Keratinocyte (primary cell): ENCODE measurements around the gene FOXRED2. TPM values are rescaled to one million over a fixed set of nuclear protein-coding genes. Genes with fewer than 3 reads are reported as not detected.

Source experiments
- DNase-seq: peaks from one replicate; pipeline ENCODE4 v3.0.0-alpha.2; 2011; ENCODE audit warnings: low read depth, missing footprints, low spot score
- FAIRE-seq: peaks from 2 replicates; lab custom pipeline; 2011; peaks lifted over from hg19 to GRCh38; lab: Jason Lieb, UNC
- H2AFZ ChIP-seq: 2 replicates; pipeline ENCODE4 v1.6.0; 2012; ENCODE audit warnings: low read length, control low read depth, inconsistent platforms; ENCODE audit not compliant: control insufficient read depth
- H3K27ac ChIP-seq: 2 replicates; pipeline ENCODE4 v1.5.1; 2011; ENCODE audit warnings: low read length; ENCODE audit not compliant: control insufficient read depth, insufficient read depth
- H3K27me3 ChIP-seq: 3 replicates; pipeline ENCODE4 v1.6.0; 2011; ENCODE audit warnings: low read length; ENCODE audit not compliant: control insufficient read depth, insufficient read depth; ENCODE audit errors: extremely low read depth
- H3K36me3 ChIP-seq, 2 experiments: 2 replicates in 1 of 2; 3 replicates in 1 of 2; pipeline ENCODE4 v1.5.1; 2011; ENCODE audit warnings: low read length in 2 of 2, mild to moderate bottlenecking in 1 of 2; ENCODE audit not compliant: control insufficient read depth in 2 of 2, insufficient read depth in 2 of 2; ENCODE audit errors: extremely low read depth in 1 of 2
- H3K4me1 ChIP-seq: 3 replicates; pipeline ENCODE4 v1.5.1; 2011; ENCODE audit warnings: low read length; ENCODE audit not compliant: control insufficient read depth, insufficient read depth; ENCODE audit errors: extremely low read depth
- H3K4me2 ChIP-seq: 3 replicates; pipeline ENCODE4 v1.6.0; 2011; ENCODE audit warnings: low read depth, low read length; ENCODE audit not compliant: control insufficient read depth, insufficient read depth; ENCODE audit errors: extremely low read depth
- H3K4me3 ChIP-seq, 3 experiments: fragments of 200-600 bp in 1 of 3; sonication (generic) in 1 of 3; 2 replicates in 2 of 3; 3 replicates in 1 of 3; pipeline ENCODE4 v1.5.1; 2011 to 2016; ENCODE audit warnings: low read length in 3 of 3, mild to moderate bottlenecking in 3 of 3, control low read depth in 2 of 3, inconsistent platforms in 1 of 3, low read depth in 1 of 3, mixed read lengths in 1 of 3, mixed run types in 1 of 3, moderate library complexity in 1 of 3; ENCODE audit not compliant: control insufficient read depth in 2 of 3, insufficient read depth in 2 of 3; ENCODE audit errors: extremely low read depth in 1 of 3
- H3K79me2 ChIP-seq: 2 replicates; pipeline ENCODE4 v1.6.0; 2012; ENCODE audit warnings: low read length; ENCODE audit not compliant: control insufficient read depth, insufficient read depth
- H3K9ac ChIP-seq: 3 replicates; pipeline ENCODE4 v1.6.0; 2011; ENCODE audit warnings: low read length; ENCODE audit not compliant: control insufficient read depth, insufficient read depth; ENCODE audit errors: extremely low read depth
- H3K9me1 ChIP-seq: 3 replicates; pipeline ENCODE4 v1.6.0; 2011; ENCODE audit warnings: low read length; ENCODE audit not compliant: control insufficient read depth, insufficient read depth; ENCODE audit errors: extremely low read depth
- H3K9me3 ChIP-seq: 2 replicates; pipeline ENCODE4 v1.5.1; 2012; ENCODE audit warnings: low read depth, low read length; ENCODE audit not compliant: control insufficient read depth
- H4K20me1 ChIP-seq: 3 replicates; pipeline ENCODE4 v1.6.0; 2011; ENCODE audit warnings: low read length; ENCODE audit not compliant: control insufficient read depth, insufficient read depth; ENCODE audit errors: extremely low read depth
- EZH2 ChIP-seq: IDR thresholded peaks from one replicate; pipeline ENCODE4 v1.6.1; 2012; ENCODE audit warnings: inconsistent platforms, mild to moderate bottlenecking, low read length, moderate library complexity
- dilution Hi-C: fragments of 300-500 bp; cut with MboI; formaldehyde crosslinking; loops from one replicate; pipeline ENCODE4 v1.7.0; 2020; ENCODE audit warnings: low sequenced_read_pairs; ENCODE audit not compliant: extremely low pct_ligation_motif_present
- polyA plus RNA-seq, 5 experiments: library from polyadenylated mRNA; depleted of rRNA in 3 of 5; stranded (reverse) in 3 of 5; stranded (forward) in 1 of 5; unstranded in 1 of 5; fragments of >200 nt; gene quantifications; 1 replicate in 1 of 5; 2 replicates in 3 of 5; 3 replicates in 1 of 5; pipeline versions ENCODE4 v1.2.1 to v1.2.3, GENCODE V29; 2011 to 2012; ENCODE audit warnings: missing spikeins in 2 of 5, low read depth in 1 of 5, low replicate concordance in 1 of 5
- TF ChIP-seq, protein P1 (sequence below), 3 experiments: IDR thresholded peaks in 1 of 3; conservative IDR thresholded peaks in 1 of 3; optimal IDR thresholded peaks in 1 of 3; 2 replicates in 2 of 3; 3 replicates in 1 of 3; pipeline versions ENCODE3 to v1.5.1; 2011; ENCODE audit warnings: low read length in 3 of 3, mild to moderate bottlenecking in 3 of 3, moderate library complexity in 2 of 3, control low read depth in 1 of 3, inconsistent platforms in 1 of 3; ENCODE audit not compliant: insufficient read depth in 2 of 3; ENCODE audit errors: extremely low read depth in 1 of 3

The FOXRED2 gene
- polyA plus RNA-seq, 1 donor (not counting 4 experiments of a cell fraction or from before 2014, with no cell fraction given), result 0.71 TPM

DNA sequence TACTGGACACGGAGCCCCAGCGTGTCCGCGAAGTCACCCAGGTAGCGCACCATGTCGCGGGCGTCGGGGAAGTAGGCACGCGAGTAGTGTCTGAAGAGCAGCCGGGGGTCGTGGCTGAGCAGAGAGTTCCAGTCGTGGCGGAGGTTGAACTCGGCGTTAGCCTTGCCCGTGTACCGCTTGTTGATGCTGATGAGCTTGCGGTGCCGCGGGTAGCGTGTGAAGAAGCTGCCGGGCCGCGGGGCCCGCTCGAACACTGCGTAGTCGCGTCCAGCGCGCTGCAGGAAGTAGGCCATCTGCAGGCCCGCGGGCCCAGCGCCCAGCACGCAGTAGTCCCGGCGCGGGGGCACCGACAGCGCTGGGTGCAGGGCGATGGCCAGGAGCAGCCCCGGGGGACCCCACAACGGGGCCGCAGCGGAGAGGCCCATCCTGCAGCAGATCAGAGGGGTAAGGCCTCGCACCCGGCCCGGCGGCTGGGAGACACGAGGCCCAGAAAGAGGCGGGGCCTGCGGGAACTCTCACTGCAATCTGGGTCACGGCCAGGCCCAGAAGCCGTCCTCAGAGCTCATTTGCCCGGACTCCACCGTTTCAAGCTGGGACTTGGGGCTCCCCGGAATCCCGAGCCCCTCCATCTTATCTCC is 723 bp downstream of the FOXRED2 start:
- Histone ChIP-seq H3K27ac (no peak overlapping the region), H3K27me3 (no peaks in the 10 kb centered on the region), H3K9me3 (no peaks in the 10 kb centered on the region), H3K4me2 (peak overlapping the region; percentile 72), H3K9me1 (no peaks in the 10 kb centered on the region), H3K4me3 (peak overlapping the region in 2 of 3 experiments; percentile 58 to 60), H2AFZ (peak overlapping the region; percentile 46), H3K36me3 (peaks cover 2 to 8% of the 10 kb centered on the region in 2 experiments), H3K9ac (no peak overlapping the region), H3K79me2 (no peaks in the 10 kb centered on the region), H4K20me1 (no peaks in the 10 kb centered on the region), H3K4me1 (no peaks in the 10 kb centered on the region)
- dilution Hi-C loops, result no loop called here
- DNase-seq (no peak), FAIRE-seq (no peak)
- TF ChIP-seq, protein P1, sequence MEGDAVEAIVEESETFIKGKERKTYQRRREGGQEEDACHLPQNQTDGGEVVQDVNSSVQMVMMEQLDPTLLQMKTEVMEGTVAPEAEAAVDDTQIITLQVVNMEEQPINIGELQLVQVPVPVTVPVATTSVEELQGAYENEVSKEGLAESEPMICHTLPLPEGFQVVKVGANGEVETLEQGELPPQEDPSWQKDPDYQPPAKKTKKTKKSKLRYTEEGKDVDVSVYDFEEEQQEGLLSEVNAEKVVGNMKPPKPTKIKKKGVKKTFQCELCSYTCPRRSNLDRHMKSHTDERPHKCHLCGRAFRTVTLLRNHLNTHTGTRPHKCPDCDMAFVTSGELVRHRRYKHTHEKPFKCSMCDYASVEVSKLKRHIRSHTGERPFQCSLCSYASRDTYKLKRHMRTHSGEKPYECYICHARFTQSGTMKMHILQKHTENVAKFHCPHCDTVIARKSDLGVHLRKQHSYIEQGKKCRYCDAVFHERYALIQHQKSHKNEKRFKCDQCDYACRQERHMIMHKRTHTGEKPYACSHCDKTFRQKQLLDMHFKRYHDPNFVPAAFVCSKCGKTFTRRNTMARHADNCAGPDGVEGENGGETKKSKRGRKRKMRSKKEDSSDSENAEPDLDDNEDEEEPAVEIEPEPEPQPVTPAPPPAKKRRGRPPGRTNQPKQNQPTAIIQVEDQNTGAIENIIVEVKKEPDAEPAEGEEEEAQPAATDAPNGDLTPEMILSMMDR (optimal IDR thresholded peaks at IDR 0.05 in 1 of 3, IDR thresholded peaks at IDR 0.05 in 1 of 3, conservative IDR thresholded peaks at IDR 0.05 in 1 of 3; ENCODE audit: extremely low read depth in 1 of 3, insufficient read depth in 2 of 3, low read length in 3 of 3), result no peak
- TF ChIP-seq EZH2, result no peak

DNA sequence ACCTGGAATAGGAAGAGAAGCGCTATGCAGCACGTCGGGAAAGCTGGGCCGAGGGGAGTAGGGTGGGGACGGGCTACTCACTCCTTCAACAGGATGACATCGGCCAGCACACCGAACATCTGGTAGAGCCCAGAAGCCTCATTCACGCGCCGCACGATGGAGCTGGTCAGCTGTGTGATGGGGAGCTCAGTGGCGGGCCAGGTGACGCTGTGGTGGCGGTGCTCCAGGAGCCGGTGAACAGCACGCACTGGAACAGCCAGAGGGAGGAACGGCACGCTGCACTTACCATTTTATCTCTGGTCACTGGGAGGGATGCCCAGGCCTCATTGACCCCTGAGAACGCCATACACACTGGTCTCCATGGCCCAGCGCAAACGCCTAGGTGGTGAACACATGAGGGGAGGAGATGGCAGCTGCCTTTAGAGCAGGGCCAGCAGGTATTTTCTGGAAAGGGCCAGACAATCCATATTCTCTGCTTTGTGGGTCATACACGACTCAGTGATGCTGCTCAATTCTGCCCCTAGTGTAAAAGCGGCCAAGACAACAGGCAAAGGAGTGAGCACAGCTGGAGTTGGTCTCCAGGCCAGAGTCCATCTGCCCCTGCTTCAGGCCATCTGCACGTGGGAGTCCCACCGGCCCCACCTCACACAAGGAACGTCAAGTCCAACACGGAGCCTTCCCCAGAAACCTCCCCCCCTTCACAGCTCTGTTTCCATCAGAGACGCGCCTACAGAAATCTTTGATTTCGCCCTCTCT is 8.8 kb downstream of the FOXRED2 start:
- FAIRE-seq (no peak), DNase-seq (no peak)
- no peak overlapping the region for H2AFZ ChIP-seq
- no peaks in the 10 kb centered on the region for H3K79me2 ChIP-seq
- dilution Hi-C loops, result no loop called here
- H3K4me3 ChIP-seq, result no peak overlapping the region
- H3K36me3 ChIP-seq, result no peaks in the 10 kb centered on the region
- no peaks in the 10 kb centered on the region for H3K9me3 ChIP-seq
- no peaks in the 10 kb centered on the region for H4K20me1 ChIP-seq
- no peaks in the 10 kb centered on the region for H3K27me3 ChIP-seq
- no peak overlapping the region for H3K27ac ChIP-seq
- TF ChIP-seq, protein P1 (optimal IDR thresholded peaks at IDR 0.05 in 1 of 3, IDR thresholded peaks at IDR 0.05 in 1 of 3, conservative IDR thresholded peaks at IDR 0.05 in 1 of 3; ENCODE audit: extremely low read depth in 1 of 3, insufficient read depth in 2 of 3, low read length in 3 of 3), result peak in 2 of 3 experiments; percentile 2 to 28
- no peak for TF ChIP-seq EZH2
- no peaks in the 10 kb centered on the region for H3K4me1 ChIP-seq
- H3K9ac ChIP-seq, result no peak overlapping the region
- H3K9me1 ChIP-seq, result no peaks in the 10 kb centered on the region
- H3K4me2 ChIP-seq, result no peak overlapping the region
